IMR-90 (cell line): ENCODE measurements around the gene TK1. TPM values are rescaled to one million over a fixed set of nuclear protein-coding genes. Genes with fewer than 3 reads are reported as not detected.

Experiments used
- ATAC-seq: fragments of 200-7000 bp; cut with Tn5 transposase; 2 replicates; pipeline ENCODE4 v1.9.1; 2020; ENCODE audit warnings: low read depth, mild to moderate bottlenecking, moderate library complexity
- BruUV-seq: library from RNA; stranded (reverse); fragments of 400-500 nt; replicated peaks from 2 replicates; lab custom pipeline; 2021; lab: Mats Ljungman, UMichigan
- CTCF ChIA-PET: fragments of 300-600 bp; formaldehyde crosslinking; extraction: SDS; loops from one replicate; lab custom pipeline; 2021; ENCODE audit warnings: antibody characterized with exemption; lab: Yijun Ruan, JAX
- POLR2A ChIA-PET: fragments of 300-600 bp; sonication (Branson Sonifier 250); formaldehyde crosslinking; loops from one replicate; lab custom pipeline; 2022; ENCODE audit warnings: antibody characterized with exemption; ENCODE audit not compliant: unreplicated experiment; lab: Charles Lee
- DNase-seq: peaks from one replicate; pipeline ENCODE4 v3.0.0; 2013
- H2AFZ ChIP-seq: replicated peaks from 2 replicates; pipeline ENCODE3; 2013; ENCODE audit warnings: low read length, mild to moderate bottlenecking; ENCODE audit not compliant: poor library complexity
- H2AK5ac ChIP-seq: 2 replicates; pipeline ENCODE4 v1.6.1; 2013; ENCODE audit warnings: low read depth, low read length, inconsistent platforms
- H2AK9ac ChIP-seq: replicated peaks from 2 replicates; pipeline ENCODE3; 2013; ENCODE audit warnings: mild to moderate bottlenecking, low read depth, low read length, moderate library complexity; ENCODE audit not compliant: poor library complexity
- H2BK120ac ChIP-seq: 2 replicates; pipeline ENCODE4 v1.6.1; 2013; ENCODE audit warnings: low read depth, low read length, inconsistent platforms
- H2BK15ac ChIP-seq: 3 replicates; pipeline ENCODE4 v1.6.1; 2013; ENCODE audit warnings: low read depth, low read length, inconsistent platforms
- H2BK20ac ChIP-seq: 2 replicates; pipeline ENCODE4 v1.6.1; 2013; ENCODE audit warnings: low read depth, mild to moderate bottlenecking, inconsistent platforms, low read length, moderate library complexity
- H2BK5ac ChIP-seq: 2 replicates; pipeline ENCODE4 v1.6.1; 2013; ENCODE audit warnings: mild to moderate bottlenecking, low read depth, low read length, inconsistent platforms; ENCODE audit not compliant: poor library complexity, severe bottlenecking
- H3K14ac ChIP-seq: replicated peaks from 2 replicates; pipeline ENCODE4 v1.6.1; 2013; ENCODE audit warnings: low read depth, low read length, inconsistent platforms
- H3K18ac ChIP-seq: 2 replicates; pipeline ENCODE4 v1.6.1; 2013; ENCODE audit warnings: low read depth, low read length, control low read depth
- H3K23ac ChIP-seq: 2 replicates; pipeline ENCODE4 v1.6.1; 2013; ENCODE audit warnings: low read depth, low read length, inconsistent platforms
- H3K27ac ChIP-seq: 2 replicates; pipeline ENCODE4 v1.5.1; 2013; ENCODE audit warnings: mild to moderate bottlenecking, control low read depth, low read length; ENCODE audit not compliant: insufficient read depth
- H3K27me3 ChIP-seq: 2 replicates; pipeline ENCODE4 v1.6.1; 2013; ENCODE audit warnings: low read length; ENCODE audit not compliant: control insufficient read depth, insufficient read depth
- H3K36me3 ChIP-seq: 2 replicates; pipeline ENCODE4 v1.6.1; 2013; ENCODE audit warnings: low read length, mixed read lengths; ENCODE audit not compliant: control insufficient read depth, insufficient read depth
- H3K4ac ChIP-seq: 2 replicates; pipeline ENCODE4 v1.6.1; 2013; ENCODE audit warnings: low read depth, low read length, inconsistent platforms
- H3K4me1 ChIP-seq: 2 replicates; pipeline ENCODE4 v1.6.1; 2013; ENCODE audit warnings: low read length, mixed read lengths; ENCODE audit not compliant: control insufficient read depth, insufficient read depth
- H3K4me2 ChIP-seq: 2 replicates; pipeline ENCODE4 v1.6.1; 2013; ENCODE audit warnings: low read depth, mild to moderate bottlenecking, control low read depth, low read length, moderate library complexity
- H3K4me3 ChIP-seq: 2 replicates; pipeline ENCODE4 v1.5.1; 2013; ENCODE audit warnings: low read depth, mild to moderate bottlenecking, control low read depth, low read length, moderate library complexity; ENCODE audit not compliant: insufficient read depth
- H3K56ac ChIP-seq: 2 replicates; pipeline ENCODE4 v1.6.1; 2013; ENCODE audit warnings: low read length, inconsistent platforms; ENCODE audit not compliant: insufficient read depth; ENCODE audit errors: extremely low read depth
- H3K79me1 ChIP-seq, 2 experiments: 2 replicates each; pipeline ENCODE4 v1.6.1; 2013; ENCODE audit warnings: low read length in 2 of 2, inconsistent platforms in 1 of 2, low read depth in 1 of 2
- H3K9ac ChIP-seq: 2 replicates; pipeline ENCODE4 v1.6.1; 2013; ENCODE audit warnings: low read depth, low read length, control low read depth
- H3K9me1 ChIP-seq: 2 replicates; pipeline ENCODE4 v1.6.1; 2013; ENCODE audit warnings: low read length, inconsistent platforms; ENCODE audit not compliant: insufficient read depth
- H3K9me3 ChIP-seq: 2 replicates; pipeline ENCODE4 v1.6.1; 2013; ENCODE audit warnings: low read length; ENCODE audit not compliant: control insufficient read depth, insufficient read depth
- H4K20me1 ChIP-seq: 2 replicates; pipeline ENCODE4 v1.6.1; 2013; ENCODE audit warnings: low read length, inconsistent platforms; ENCODE audit not compliant: insufficient read depth
- H4K5ac ChIP-seq: 2 replicates; pipeline ENCODE4 v1.6.1; 2013; ENCODE audit warnings: mild to moderate bottlenecking, low read depth, low read length, control low read depth
- H4K8ac ChIP-seq, 2 experiments: 2 replicates each; pipeline ENCODE4 v1.6.1; 2013; ENCODE audit warnings: low read depth in 2 of 2, low read length in 2 of 2, control low read depth in 1 of 2, inconsistent platforms in 1 of 2
- H4K91ac ChIP-seq: 2 replicates; pipeline ENCODE4 v1.6.1; 2013; ENCODE audit warnings: low read depth, low read length, inconsistent platforms; ENCODE audit not compliant: insufficient read depth
- CTCF ChIP-seq: conservative IDR thresholded peaks from 2 replicates; pipeline ENCODE4 v1.5.1; 2012; ENCODE audit warnings: mild to moderate bottlenecking, low read depth, low read length, improper control_type of control experiment
- FOS ChIP-seq: fragments of 150-350 bp; IDR thresholded peaks from 2 replicates; pipeline ENCODE4 v1.6.1; 2016; ENCODE audit warnings: low read depth, low read length
- POLR2A ChIP-seq: IDR thresholded peaks from 2 replicates; pipeline ENCODE4 v1.6.1; 2012; ENCODE audit warnings: mild to moderate bottlenecking, low read depth, low read length
- RAD21 ChIP-seq: IDR thresholded peaks from 2 replicates; pipeline ENCODE4 v1.6.1; 2012; ENCODE audit warnings: low read length, improper control_type of control experiment
- RFX5 ChIP-seq: IDR thresholded peaks from 2 replicates; pipeline ENCODE4 v1.8.0; 2012; ENCODE audit warnings: low read depth, mild to moderate bottlenecking, low read length, moderate library complexity
- SMC3 ChIP-seq: fragments of 150-350 bp; IDR thresholded peaks from 2 replicates; pipeline ENCODE4 v1.6.1; 2016; ENCODE audit warnings: low read depth, mild to moderate bottlenecking, antibody characterized with exemption, low read length, moderate library complexity
- USF2 ChIP-seq: fragments of 150-350 bp; IDR thresholded peaks from 2 replicates; pipeline ENCODE4 v1.6.1; 2017; ENCODE audit warnings: mild to moderate bottlenecking, antibody characterized with exemption, low read length, low read depth
- WGBS, 2 experiments: methylation state at CpG; one replicate each; pipeline versions ENCODE4 v1.1.5 to v1.1.7; 2013; ENCODE audit warnings: missing lambda C conversion rate in 2 of 2; ENCODE audit not compliant: insufficient read length in 1 of 2; ENCODE audit errors: extremely low coverage in 2 of 2; 5-methylcytosine and 5-hydroxymethylcytosine counted together
- dilution Hi-C: fragments of 300-500 bp; cut with HindIII; formaldehyde crosslinking; loops from one replicate; pipeline ENCODE4 v1.14.3; 2018; ENCODE audit warnings: low sequenced_read_pairs; ENCODE audit not compliant: unreplicated experiment
- in situ Hi-C: fragments of 300-500 bp; cut with MboI; formaldehyde crosslinking; loops from 3 replicates; pipeline ENCODE4 v1.14.3; 2019; ENCODE audit warnings: low sequenced_read_pairs, inconsistent platforms, mixed read lengths
- intact Hi-C: fragments of 100-400 bp; cut with micrococcal nuclease; formaldehyde crosslinking; loops from 2 replicates; pipeline ENCODE4 v1.10.0; 2022
- polyA plus RNA-seq, 3 experiments: library from polyadenylated mRNA; depleted of rRNA; stranded (reverse); fragments of >200 nt; gene quantifications; 2 replicates each; pipeline ENCODE4 v1.2.3, GENCODE V29; 2012; ENCODE audit warnings: low replicate concordance in 1 of 3
- total RNA-seq: library from RNA; depleted of rRNA; stranded (reverse); fragments of >200 nt; gene quantifications from 2 replicates; pipeline ENCODE4 v1.2.3, GENCODE V29; 2012
- TF ChIP-seq, protein P1 (sequence below): fragments of 150-350 bp; IDR thresholded peaks from 2 replicates; pipeline ENCODE4 v1.6.1; 2016; ENCODE audit warnings: low read depth, mild to moderate bottlenecking, low read length, moderate library complexity, borderline replicate concordance

TK1 gene
- total and polyA plus RNA-seq, 2 of the 4 experiments (the other 2 are of a cell fraction) = 150 to 219 TPM

DNA sequence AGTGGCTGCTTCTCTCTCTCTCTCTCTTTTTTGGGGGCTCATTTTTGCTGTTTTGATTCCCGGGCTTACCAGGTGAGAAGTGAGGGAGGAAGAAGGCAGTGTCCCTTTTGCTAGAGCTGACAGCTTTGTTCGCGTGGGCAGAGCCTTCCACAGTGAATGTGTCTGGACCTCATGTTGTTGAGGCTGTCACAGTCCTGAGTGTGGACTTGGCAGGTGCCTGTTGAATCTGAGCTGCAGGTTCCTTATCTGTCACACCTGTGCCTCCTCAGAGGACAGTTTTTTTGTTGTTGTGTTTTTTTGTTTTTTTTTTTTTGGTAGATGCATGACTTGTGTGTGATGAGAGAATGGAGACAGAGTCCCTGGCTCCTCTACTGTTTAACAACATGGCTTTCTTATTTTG lies 36.9 kb upstream of the TK1 start:
- H3K27ac ChIP-seq = no peak overlapping the region
- no peak overlapping the region for H3K18ac ChIP-seq
- no peak overlapping the region for H2BK15ac ChIP-seq
- ATAC-seq (no peak), DNase-seq (no peak)
- H3K36me3 ChIP-seq = peaks cover 3% of the 10 kb centered on the region; the same call in 1 of the 2 replicates
- no peak overlapping the region for H2BK120ac ChIP-seq
- no peak overlapping the region for H3K14ac ChIP-seq
- WGBS, 2 experiments = no CpG with 5 or more reads among the region's 3 CpGs
- H2AK5ac ChIP-seq = no peak overlapping the region
- H2BK5ac ChIP-seq = no peak overlapping the region
- no peak overlapping the region for H3K9ac ChIP-seq
- no peak for TF ChIP-seq SMC3
- no peak for TF ChIP-seq USF2
- TF ChIP-seq RAD21 = no peak
- no peak for TF ChIP-seq POLR2A
- no peak for TF ChIP-seq RFX5
- TF ChIP-seq CTCF = no peak
- no peak for TF ChIP-seq FOS
- TF ChIP-seq, protein P1, sequence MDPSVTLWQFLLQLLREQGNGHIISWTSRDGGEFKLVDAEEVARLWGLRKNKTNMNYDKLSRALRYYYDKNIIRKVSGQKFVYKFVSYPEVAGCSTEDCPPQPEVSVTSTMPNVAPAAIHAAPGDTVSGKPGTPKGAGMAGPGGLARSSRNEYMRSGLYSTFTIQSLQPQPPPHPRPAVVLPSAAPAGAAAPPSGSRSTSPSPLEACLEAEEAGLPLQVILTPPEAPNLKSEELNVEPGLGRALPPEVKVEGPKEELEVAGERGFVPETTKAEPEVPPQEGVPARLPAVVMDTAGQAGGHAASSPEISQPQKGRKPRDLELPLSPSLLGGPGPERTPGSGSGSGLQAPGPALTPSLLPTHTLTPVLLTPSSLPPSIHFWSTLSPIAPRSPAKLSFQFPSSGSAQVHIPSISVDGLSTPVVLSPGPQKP = no peak
- H4K91ac ChIP-seq = no peak overlapping the region
- no peak overlapping the region for H3K4me3 ChIP-seq
- no peaks in the 10 kb centered on the region for H3K9me1 ChIP-seq
- H3K23ac ChIP-seq = no peak overlapping the region
- no peak overlapping the region for H3K4me2 ChIP-seq
- no peaks in the 10 kb centered on the region; the same call in 1 of the 2 replicates for H4K20me1 ChIP-seq
- H3K27me3 ChIP-seq = no peaks in the 10 kb centered on the region
- ChIA-PET CTCF (no interaction called here), POLR2A (no interaction called here)
- no peak overlapping the region for H2AFZ ChIP-seq
- no peak overlapping the region for H2AK9ac ChIP-seq
- intact Hi-C loops (no loop called here), dilution Hi-C loops (no loop called here), in situ Hi-C loops (no loop called here)
- no peaks in the 10 kb centered on the region for H3K4me1 ChIP-seq
- H3K56ac ChIP-seq = no peak overlapping the region
- TSS peak; percentile 91 for BruUV-seq
- H3K4ac ChIP-seq = no peak overlapping the region
- H4K8ac ChIP-seq = no peak overlapping the region
- H2BK20ac ChIP-seq = no peak overlapping the region
- H3K9me3 ChIP-seq = no peaks in the 10 kb centered on the region
- H4K5ac ChIP-seq = no peak overlapping the region
- H3K79me1 ChIP-seq = peaks cover 0 to 14% of the 10 kb centered on the region in 2 experiments; a peak in 3 of 4 replicates
